ENCODE results near the gene INSYN2B.

- TF ChIP-seq CTCF (IDR thresholded peaks at IDR 0.05; ENCODE audit: poor library complexity) (no peak), EZH2phosphoT487 (IDR thresholded peaks at IDR 0.05; ENCODE audit: low read depth, severe bottlenecking, unreplicated experiment) (no peak)
Measured at GRCh38 chr5:169893010-169893409, 87.3 kb downstream of the INSYN2B start.

Data from hepatocyte (in vitro differentiated cells).